ENCODE measurements around the gene FOXP1. TPM values are rescaled to one million over a fixed set of nuclear protein-coding genes. Genes with fewer than 3 reads are reported as not detected.

Gene FOXP1
- total and polyA plus RNA-seq, 2 of the 8 experiments (the other 6 are each of a cell fraction or from before 2014, with no cell fraction given) = 13.9 to 25.4 TPM

DNA sequence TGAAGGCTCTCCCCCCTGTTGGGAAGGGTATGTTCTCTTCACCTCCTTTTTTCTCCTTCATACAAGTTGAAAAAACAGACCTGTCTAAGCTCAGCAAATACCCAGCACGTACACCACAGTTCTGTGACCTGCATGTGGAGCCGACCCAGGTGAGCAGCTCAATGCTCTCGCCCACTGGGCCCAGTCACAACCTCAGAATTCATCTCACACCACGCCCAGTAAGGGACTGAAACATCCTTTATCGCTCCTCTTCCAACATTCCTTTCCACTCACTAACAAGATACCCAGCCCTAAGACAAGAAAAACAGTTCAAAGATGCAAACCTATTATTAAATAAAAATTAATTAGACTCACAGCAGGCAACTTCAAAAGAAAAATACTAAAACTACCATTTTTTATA is 68.9 kb downstream of the FOXP1 start:
- no peak for DNase-seq (ENCODE audit: low read depth in 1 of 2, low spot score in 2 of 2)
- no peak overlapping the region for H2AFZ ChIP-seq (ENCODE audit: low read length)
- CTCF ChIA-PET (ENCODE audit: partially characterized antibody) = interaction anchor here (1.0 kb wide), 1 partner anchor 76 kb away, joined by 3 read pairs; no protein-coding TSS in a partner anchor

More for the DNA sequence above, 68.9 kb downstream of the FOXP1 start:
- Histone ChIP-seq H3K56ac (replicated peaks; ENCODE audit: insufficient read length, low read depth, low read length) (no peak overlapping the region), H3K4me1 (replicated peaks in 1 of 4; ENCODE audit: control insufficient read depth in 3 of 4, insufficient read depth in 4 of 4, low read length in 3 of 4) (peaks cover 0 to 10% (median 5%) of the 10 kb centered on the region in 4 experiments; a peak in 4 of 7 replicates), H3K9me3 (ENCODE audit: insufficient read depth in 2 of 2, low read depth in 1 of 2, low read length in 1 of 2) (peaks cover 0 to 2% of the 10 kb centered on the region in 2 experiments; a peak in 1 of 4 replicates), H3K9ac (replicated peaks in 1 of 4; ENCODE audit: extremely low read depth in 1 of 4, low read depth in 3 of 4, low read length in 3 of 4) (no peak overlapping the region; a peak in 1 of 7 replicates), H3K79me2 (ENCODE audit: control insufficient read depth in 1 of 2, insufficient read depth in 2 of 2, low read length in 2 of 2) (no peaks in the 10 kb centered on the region), H2BK12ac (ENCODE audit: low read depth, low read length) (no peak overlapping the region), H3K27ac (ENCODE audit: low read depth, low read length) (no peak overlapping the region), H3K23me2 (ENCODE audit: low read depth, low read length) (no peaks in the 10 kb centered on the region), H3K14ac (ENCODE audit: insufficient read length) (no peak overlapping the region), H2BK5ac (ENCODE audit: low read depth, low read length) (no peak overlapping the region), H2BK20ac (ENCODE audit: low read length) (no peak overlapping the region), H4K5ac (ENCODE audit: insufficient read length, low read depth, low read length) (no peak overlapping the region), H4K20me1 (replicated peaks in 1 of 2; ENCODE audit: control insufficient read depth in 1 of 2, insufficient read depth in 2 of 2, low read length in 2 of 2) (peaks cover 0 to 2% of the 10 kb centered on the region in 2 experiments), H4K91ac (replicated peaks; ENCODE audit: insufficient read length, low read length) (no peak overlapping the region), H3K79me1 (ENCODE audit: low read depth, low read length) (no peaks in the 10 kb centered on the region; the same call in 1 of the 2 replicates), H3K18ac (ENCODE audit: extremely low read depth, low read length) (no peak overlapping the region), H3K4me2 (ENCODE audit: insufficient read depth in 1 of 2, low read depth in 2 of 2, low read length in 2 of 2) (no peak overlapping the region), H2AK5ac (ENCODE audit: low read depth, low read length) (no peak overlapping the region), H4K8ac (ENCODE audit: extremely low read depth, insufficient read depth, low read length) (no peak overlapping the region), H3K4me3 (ENCODE audit: extremely low read depth in 1 of 4, insufficient read depth in 2 of 4, low read depth in 3 of 4, low read length in 4 of 4) (no peak overlapping the region), H2BK15ac (ENCODE audit: low read length) (no peak overlapping the region), H2BK120ac (replicated peaks; ENCODE audit: low read depth, low read length) (no peak overlapping the region), H3K27me3 (replicated peaks in 1 of 4; ENCODE audit: control insufficient read depth in 3 of 4, extremely low read depth in 1 of 4, insufficient read depth in 3 of 4, low read length in 3 of 4) (no peaks in the 10 kb centered on the region), H3K23ac (ENCODE audit: insufficient read length) (no peak overlapping the region), H3K36me3 (ENCODE audit: control insufficient read depth in 2 of 4, insufficient read depth in 4 of 4, low read length in 3 of 4) (no peaks in the 10 kb centered on the region), H3K4ac (replicated peaks; ENCODE audit: insufficient read length, low read depth, low read length) (no peak overlapping the region)
- POLR2A ChIA-PET (ENCODE audit: partially characterized antibody) = interaction anchor here (0.6 kb wide), 1 partner anchor 76 kb away, joined by 4 read pairs; no protein-coding TSS in a partner anchor
- 88% methylated on average over 5 of the region's 5 CpGs; no CpG with 5 or more reads in 1 of the 2 experiments for WGBS, 2 experiments (ENCODE audit: extremely low coverage in 1 of 2, insufficient coverage in 1 of 2, insufficient read length in 1 of 2, insufficient replicate concordance in 2 of 2, low coverage in 1 of 2, low lambda C conversion rate in 2 of 2, missing lambda C conversion rate in 1 of 2)
- no peak for FAIRE-seq
- TF ChIP-seq POU5F1 (IDR thresholded peaks at IDR 0.05; ENCODE audit: low read depth, low read length) = no peak

Data from H1 (cell line).